Mucosa of descending colon (tissue), 3 donors: ENCODE data around the gene MMAA. TPM values are rescaled to one million over a fixed set of nuclear protein-coding genes. Genes with fewer than 3 reads are reported as not detected.

Experiments used
- ATAC-seq: fragments of 200-7000 bp; cut with Tn5 transposase; one replicate; pipeline ENCODE4 v1.9.1; 2020; ENCODE audit warnings: mild to moderate bottlenecking, moderate library complexity
- DNase-seq, 3 donors: peaks; one replicate each; pipeline ENCODE4 v3.0.0-alpha.2; 2020
- H3K36me3 ChIP-seq: fragments of 200-600 bp; one replicate; pipeline ENCODE4 v1.8.0; 2021; ENCODE audit warnings: low read depth, mild to moderate bottlenecking
- H3K4me1 ChIP-seq: fragments of 200-600 bp; one replicate; pipeline ENCODE4 v1.8.0; 2021; ENCODE audit warnings: low read depth, mild to moderate bottlenecking
- H3K4me3 ChIP-seq: fragments of 200-600 bp; one replicate; pipeline ENCODE4 v1.8.0; 2021; ENCODE audit warnings: mild to moderate bottlenecking
- H3K9me3 ChIP-seq: fragments of 200-600 bp; one replicate; pipeline ENCODE4 v1.8.0; 2021; ENCODE audit warnings: mild to moderate bottlenecking
- CTCF ChIP-seq: fragments of 200-600 bp; IDR thresholded peaks from one replicate; pipeline ENCODE4 v1.8.0; 2022; ENCODE audit warnings: antibody characterized with exemption, mild to moderate bottlenecking
- intact Hi-C, 2 donors: fragments of 100-400 bp; cut with DNase I in 1 of 2; cut with micrococcal nuclease in 1 of 2; formaldehyde crosslinking; loops; one replicate each; pipeline versions ENCODE4 v1.11.0 to v1.11.1; 2022; cut with DNase I, micrococcal nuclease
- total RNA-seq, 3 donors: library from RNA; stranded (reverse); fragmentation: NEBNext Ultra II Directional in 2 of 3; extraction: Animal tissue kit (Norgen Biotek cat#: 25700) in 2 of 3; gene quantifications; one replicate each; pipeline versions ENCODE4 v1.2.1 to v1.2.4, GENCODE V29; 2021 to 2023
- donor health status: DM: no; HTN: no; CAD: no; lungs with moderate emphysema.
- donor health status: DM: no; HTN: no; CAD: no.
- donor health status: DM: no; HTN: yes; CAD: no.

Gene MMAA
- total RNA-seq, 3 donors from 2014 or later: 12.9 to 20.8 (median 18.1) TPM

- Histone ChIP-seq H3K9me3 (no peaks in the 10 kb centered on the region), H3K4me3 (no peak overlapping the region), H3K36me3 (no peaks in the 10 kb centered on the region), H3K4me1 (no peaks in the 10 kb centered on the region)
- intact Hi-C loops: no loop called here
- TF ChIP-seq CTCF: no peak
- DNase-seq: no peak
- no peak for ATAC-seq
These were observed 51.2 kb downstream of the MMAA start for GRCh38 chr4:145670422-145670821.

- peak in 1 of 3 donors; percentile 13 for DNase-seq
- intact Hi-C loops: no loop called here
- Histone ChIP-seq H3K4me3 (no peak overlapping the region), H3K9me3 (peaks cover 3% of the 10 kb centered on the region), H3K4me1 (no peaks in the 10 kb centered on the region), H3K36me3 (no peaks in the 10 kb centered on the region)
- no peak for TF ChIP-seq CTCF
- ATAC-seq: peak; percentile 92
These were observed 60.3 kb downstream of the MMAA start for GRCh38 chr4:145679520-145679919.

- intact Hi-C loops: no loop called here
- Histone ChIP-seq H3K4me3 (no peak within 1 kb of the TSS), H3K4me1 (no peaks in the 10 kb centered on the region), H3K9me3 (peaks cover 3% of the 10 kb centered on the region), H3K36me3 (no peaks in the 10 kb centered on the region)
- ATAC-seq (peak; percentile 92), DNase-seq (peak in 1 of 3 donors; percentile 12)
- no peak for TF ChIP-seq CTCF
These were observed 60.8 kb downstream of the MMAA start, which contains the start of gene C4orf51 for GRCh38 chr4:145679991-145680455. Gene C4orf51 (plus strand): TSS chr4:145680146. CDS start chr4:145680204, 58 bp downstream.

GRCh38 chr4:145680902-145681301, 61.7 kb downstream of the MMAA start:
- H3K4me1 ChIP-seq: no peaks in the 10 kb centered on the region
- no peak overlapping the region for H3K4me3 ChIP-seq
- ATAC-seq: no peak
- intact Hi-C loops: no loop called here
- DNase-seq: no peak
- no peak for TF ChIP-seq CTCF
- no peaks in the 10 kb centered on the region for H3K36me3 ChIP-seq
- H3K9me3 ChIP-seq: peaks cover 3% of the 10 kb centered on the region

- no peak for ATAC-seq
- Histone ChIP-seq H3K4me1 (no peaks in the 10 kb centered on the region), H3K4me3 (no peak overlapping the region), H3K36me3 (no peaks in the 10 kb centered on the region), H3K9me3 (peaks cover 3% of the 10 kb centered on the region)
- DNase-seq: no peak
- TF ChIP-seq CTCF: no peak
- intact Hi-C loops: no loop called here
These were observed 62.3 kb downstream of the MMAA start for GRCh38 chr4:145681518-145681917.

GRCh38 chr4:145681956-145682355, 62.8 kb downstream of the MMAA start:
- H3K4me3 ChIP-seq: no peak overlapping the region
- H3K9me3 ChIP-seq: peaks cover 3% of the 10 kb centered on the region
- no peak for TF ChIP-seq CTCF
- ATAC-seq: no peak
- intact Hi-C loops: no loop called here
- no peak for DNase-seq
- H3K36me3 ChIP-seq: no peaks in the 10 kb centered on the region
- no peaks in the 10 kb centered on the region for H3K4me1 ChIP-seq
